HEK293 (cell line): ENCODE measurements around the gene AURKAIP1.

Experiments used
- CTCF ChIP-seq: fragments of 450-650 bp; formaldehyde crosslinking; IDR thresholded peaks from 2 replicates; pipeline ENCODE4 v1.5.1; 2016; ENCODE audit warnings: missing biosample characterization, missing genetic modification characterization
- YY1 ChIP-seq: fragments of 450-650 bp; formaldehyde crosslinking; IDR thresholded peaks from 2 replicates; pipeline ENCODE4 v1.5.1; 2018; ENCODE audit warnings: missing biosample characterization, missing genetic modification characterization
- ZBTB7A ChIP-seq: fragments of 450-650 bp; formaldehyde crosslinking; IDR thresholded peaks from 2 replicates; pipeline ENCODE4 v1.5.1; 2016; ENCODE audit warnings: low read depth, missing biosample characterization, missing genetic modification characterization
- ZNF423 ChIP-seq: fragments of 450-650 bp; formaldehyde crosslinking; IDR thresholded peaks from 2 replicates; pipeline ENCODE4 v1.5.1; 2016; ENCODE audit warnings: missing biosample characterization, missing genetic modification characterization
- ZNF768 ChIP-seq: fragments of 450-650 bp; formaldehyde crosslinking; IDR thresholded peaks from 2 replicates; pipeline ENCODE4 v1.5.1; 2018; ENCODE audit warnings: missing biosample characterization, mild to moderate bottlenecking, missing genetic modification characterization

GRCh38 chr1:1376551-1377226 lies 1.7 kb upstream of the AURKAIP1 start:
- TF ChIP-seq ZBTB7A (tag by site-specific recombination): no peak
- no peak for TF ChIP-seq ZNF423
- TF ChIP-seq CTCF: no peak
- no peak for TF ChIP-seq YY1
- no peak for TF ChIP-seq ZNF768 (tag by site-specific recombination)
